B cell (primary cell): ENCODE results near the gene PRAMEF14.
"Not testable (repeated sequence)": the region's sequence is repeated elsewhere in the genome, so short reads cannot be mapped to it uniquely, and the experiment has no call there.

Experiments used
- CTCF ChIP-seq: fragments of 200-600 bp; IDR thresholded peaks from one replicate; pipeline ENCODE4 v1.8.0; 2022; ENCODE audit warnings: antibody characterized with exemption, mild to moderate bottlenecking
- EZH2 ChIP-seq: IDR thresholded peaks from 2 replicates; pipeline ENCODE4 v1.6.1; 2012; ENCODE audit warnings: borderline replicate concordance, low read depth, mild to moderate bottlenecking, moderate library complexity, low read length; ENCODE audit not compliant: insufficient read depth, poor library complexity, severe bottlenecking

DNA sequence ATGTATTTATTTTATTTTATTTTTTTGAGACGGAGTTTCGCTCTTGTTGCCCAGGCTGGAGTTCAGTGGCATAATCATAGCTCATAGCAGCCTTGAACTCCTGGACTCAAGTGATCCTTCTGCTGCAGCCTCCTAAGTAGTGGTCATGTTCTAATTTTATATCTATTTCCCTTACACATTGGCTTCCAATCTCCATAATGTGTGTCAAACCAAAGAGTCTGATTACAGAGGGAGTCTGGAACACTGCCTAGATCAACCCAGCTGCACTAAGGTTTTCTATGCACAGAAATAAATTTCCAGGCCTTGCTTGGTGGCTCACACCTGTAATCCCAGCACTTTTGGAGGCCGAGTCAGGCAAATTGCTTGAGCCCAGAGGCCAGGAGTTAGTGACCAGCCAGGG is 32.0 kb upstream of the PRAMEF14 start:
- not testable (repeated sequence) for TF ChIP-seq CTCF, EZH2
